MM.1S (cell line): ENCODE data around the gene MOGAT3.

ENCODE experiments used
- CTCF ChIP-seq: fragments of 300-600 bp; sonication (generic); IDR thresholded peaks from 2 replicates; pipeline ENCODE4 v1.5.1; 2016; ENCODE audit warnings: antibody characterized with exemption, low read length, mixed read lengths
- EZH2 ChIP-seq: fragments of 300-600 bp; sonication (generic); optimal IDR thresholded peaks from 2 replicates; pipeline ENCODE3; 2017; ENCODE audit warnings: low read depth, mild to moderate bottlenecking, antibody characterized with exemption, low read length, mixed read lengths
- EZH2phosphoT487 ChIP-seq: fragments of 300-600 bp; sonication (generic); IDR thresholded peaks from 2 replicates; pipeline ENCODE4 v1.6.1; 2018; ENCODE audit warnings: antibody characterized with exemption, low read length

GRCh38 chr7:101175664-101176063 is 25.2 kb downstream of the MOGAT3 start:
- TF ChIP-seq EZH2 (no peak), CTCF (no peak), EZH2phosphoT487 (no peak)
